K562 (cell line): ENCODE measurements around the gene GALNT9. TPM values are rescaled to one million over a fixed set of nuclear protein-coding genes. Genes with fewer than 3 reads are reported as not detected.

Experiments used
- ATAC-seq: fragments of 200-7000 bp; cut with Tn5 transposase; 3 replicates; pipeline ENCODE4 v1.9.1; 2020; ENCODE audit warnings: moderate library complexity
- BruUV-seq: library from RNA; stranded (reverse); fragments of 400-500 nt; replicated peaks from 2 replicates; lab custom pipeline; 2021; lab: Mats Ljungman, UMichigan
- CTCF ChIA-PET: fragments of 300-600 bp; formaldehyde crosslinking; extraction: SDS; loops from one replicate; lab custom pipeline; 2021; ENCODE audit warnings: low intra/inter-chr PET ratio; lab: Yijun Ruan, JAX
- POLR2A ChIA-PET: fragments of 300-600, 350-650 bp; sonication (Branson Sonifier 250); formaldehyde crosslinking; extraction: SDS; loops from one replicate; lab custom pipeline; 2021; ENCODE audit warnings: antibody characterized with exemption, inconsistent platforms; lab: Yijun Ruan, JAX
- DNase-seq, 4 experiments: peaks; one replicate each; pipeline versions ENCODE4 v3.0.0 to v3.0.0-alpha.2; 2011 to 2018; ENCODE audit warnings: low spot score in 3 of 4, mixed read lengths in 3 of 4; ENCODE audit errors: extremely low read depth in 1 of 4
- FAIRE-seq: peaks from 2 replicates; lab custom pipeline; 2011; peaks lifted over from hg19 to GRCh38; lab: Jason Lieb, UNC
- H2AFZ ChIP-seq: 2 replicates; pipeline ENCODE4 v1.6.0; 2011; ENCODE audit warnings: low read depth, low read length, control low read depth, inconsistent platforms
- H3K27ac ChIP-seq: fragments of 200-600 bp; 3 replicates; pipeline ENCODE4 v1.8.0; 2011; ENCODE audit warnings: low read depth, mild to moderate bottlenecking, control low read depth, inconsistent platforms, low read length, moderate library complexity, mixed read lengths; ENCODE audit errors: extremely low read depth
- H3K27me3 ChIP-seq, 2 experiments: fragments of 300-600 bp in 1 of 2; 2 replicates in 1 of 2; 3 replicates in 1 of 2; pipeline versions ENCODE4 v1.6.0 to v1.8.0; 2011; ENCODE audit warnings: inconsistent platforms in 2 of 2, low read length in 2 of 2, mild to moderate bottlenecking in 1 of 2, mixed read lengths in 1 of 2, moderate library complexity in 1 of 2; ENCODE audit not compliant: control insufficient read depth in 2 of 2, insufficient read depth in 2 of 2
- H3K36me3 ChIP-seq: fragments of 300-600 bp; 3 replicates; pipeline ENCODE4 v1.8.0; 2011; ENCODE audit warnings: mild to moderate bottlenecking, low read length, inconsistent platforms; ENCODE audit not compliant: control insufficient read depth, insufficient read depth
- H3K4me1 ChIP-seq, 2 experiments: fragments of 200-600 bp in 1 of 2; replicated peaks in 1 of 2; 2 replicates in 1 of 2; 3 replicates in 1 of 2; pipeline versions ENCODE4 v1.5.1 to v1.8.0; 2011; ENCODE audit warnings: inconsistent platforms in 2 of 2, low read length in 2 of 2, mild to moderate bottlenecking in 1 of 2, mixed read lengths in 1 of 2, moderate library complexity in 1 of 2; ENCODE audit not compliant: control insufficient read depth in 2 of 2, insufficient read depth in 2 of 2
- H3K4me2 ChIP-seq: 2 replicates; pipeline ENCODE4 v1.6.1; 2011; ENCODE audit warnings: low read length, control low read depth, inconsistent platforms, mixed read lengths; ENCODE audit not compliant: insufficient read depth
- H3K4me3 ChIP-seq: fragments of 200-600 bp; sonication (generic), shearing (Covaris generic); 2 replicates; pipeline ENCODE4 v1.5.1; 2016; ENCODE audit warnings: control low read depth, inconsistent platforms
- H3K79me2 ChIP-seq: fragments of 200-600 bp; 3 replicates; pipeline ENCODE4 v1.8.0; 2011; ENCODE audit warnings: low read length, inconsistent platforms; ENCODE audit not compliant: control insufficient read depth, insufficient read depth
- H3K9ac ChIP-seq, 2 experiments: 2 replicates each; pipeline versions ENCODE4 v1.6.0 to v1.6.1; 2011; ENCODE audit warnings: low read depth in 2 of 2, low read length in 2 of 2, control low read depth in 1 of 2, inconsistent platforms in 1 of 2, mild to moderate bottlenecking in 1 of 2, mixed read lengths in 1 of 2; ENCODE audit not compliant: insufficient read depth in 1 of 2
- H3K9me1 ChIP-seq: one replicate; pipeline ENCODE4 v1.6.0; 2011; ENCODE audit warnings: inconsistent platforms, mild to moderate bottlenecking, low read length, moderate library complexity; ENCODE audit not compliant: control insufficient read depth, insufficient read depth
- H3K9me3 ChIP-seq: replicated peaks from 2 replicates; pipeline ENCODE4 v1.5.1; 2011; ENCODE audit warnings: low read depth, low read length, inconsistent platforms; ENCODE audit not compliant: control insufficient read depth, insufficient read depth
- H4K20me1 ChIP-seq: replicated peaks from 2 replicates; pipeline ENCODE4 v1.6.1; 2011; ENCODE audit warnings: low read length, inconsistent platforms, mixed read lengths; ENCODE audit not compliant: control insufficient read depth, insufficient read depth
- E2F5 ChIP-seq: sonication (generic); formaldehyde crosslinking; IDR thresholded peaks from 2 replicates; pipeline ENCODE4 v1.8.0; 2022; ENCODE audit warnings: mild to moderate bottlenecking, missing genetic modification reagents
- EGR1 ChIP-seq: fragments of 450-650 bp; conservative IDR thresholded peaks from 2 replicates; pipeline ENCODE4 v1.6.1; 2017; ENCODE audit warnings: mild to moderate bottlenecking
- ETS1 ChIP-seq: conservative IDR thresholded peaks from 2 replicates; pipeline ENCODE4 v1.6.1; 2011; ENCODE audit warnings: low read depth, mild to moderate bottlenecking, low read length; ENCODE audit not compliant: control insufficient read depth
- FUS ChIP-seq: fragments of 200-400 bp; formaldehyde crosslinking; optimal IDR thresholded peaks from 2 replicates; pipeline ENCODE3; 2017; ENCODE audit warnings: low read depth, low read length
- HEY1 ChIP-seq: fragments of 250-450 bp; sonication (Bioruptor Pico); IDR thresholded peaks from 2 replicates; pipeline ENCODE4 v1.5.0; 2020; ENCODE audit warnings: mild to moderate bottlenecking, moderate library complexity, borderline replicate concordance
- POLR2AphosphoS5 ChIP-seq: IDR thresholded peaks from 2 replicates; pipeline ENCODE4 v1.6.1; 2011; ENCODE audit warnings: mild to moderate bottlenecking, low read depth, low read length, moderate library complexity; ENCODE audit not compliant: control insufficient read depth, insufficient read depth
- PRPF4 ChIP-seq: fragments of 200-400 bp; formaldehyde crosslinking; IDR thresholded peaks from one replicate; pipeline ENCODE4 v1.6.1; 2017; ENCODE audit warnings: low read length, low read depth, mild to moderate bottlenecking; ENCODE audit not compliant: insufficient read depth, poor library complexity, severe bottlenecking
- RAD51 ChIP-seq: fragments of 450-650 bp; IDR thresholded peaks from 2 replicates; pipeline ENCODE4 v1.7.1; 2016; ENCODE audit warnings: low read depth, mild to moderate bottlenecking, borderline replicate concordance
- TFAM ChIP-seq: fragments of 250-450 bp; sonication (Bioruptor Pico); conservative IDR thresholded peaks from 2 replicates; pipeline ENCODE4 v1.5.0; 2021; ENCODE audit warnings: mild to moderate bottlenecking, moderate library complexity
- ZFP36 ChIP-seq: fragments of 150-350 bp; IDR thresholded peaks from 2 replicates; pipeline ENCODE4 v1.6.1; 2018; ENCODE audit warnings: low read length, low read depth; ENCODE audit not compliant: partially characterized antibody
- ZNF217 ChIP-seq: sonication (generic); formaldehyde crosslinking; IDR thresholded peaks from 2 replicates; pipeline ENCODE4 v1.8.0; 2022; ENCODE audit warnings: mild to moderate bottlenecking, missing genetic modification reagents
- ZNF445 ChIP-seq: fragments of 250-450 bp; sonication (Bioruptor Pico); IDR thresholded peaks from 2 replicates; pipeline ENCODE4 v1.4.0; 2020; ENCODE audit warnings: low read depth, mild to moderate bottlenecking, moderate library complexity
- WGBS: fragments of 100-300 bp; shearing (Covaris generic); methylation state at CpG from one replicate; pipeline ENCODE4 v1.1.6; 2016; ENCODE audit warnings: low coverage, mixed read lengths; ENCODE audit not compliant: insufficient coverage; ENCODE audit errors: missing lambda C conversion rate; 5-methylcytosine and 5-hydroxymethylcytosine counted together
- in situ Hi-C: fragments of 300-500 bp; cut with MboI; formaldehyde crosslinking; loops from 4 replicates; pipeline ENCODE4 v1.15.0; 2018; ENCODE audit warnings: inconsistent platforms, mixed read lengths
- intact Hi-C: fragments of 100-400 bp; cut with micrococcal nuclease; formaldehyde crosslinking; loops from 2 replicates; pipeline ENCODE4 v1.14.2; 2022
- polyA plus RNA-seq, 8 experiments: library from polyadenylated mRNA; depleted of rRNA in 4 of 8; stranded (reverse) in 5 of 8; unstranded in 3 of 8; fragments of >200 nt; fragmentation: Nextera tagmentation in 2 of 8; fragmentation: Illumina TruSeq in 1 of 8; extraction: Ambion mirVana in 2 of 8; extraction: Trizol in 1 of 8; gene quantifications; 2 replicates each; pipeline versions ENCODE4 v1.2.1 to v1.2.3, GENCODE V29; 2011 to 2014; ENCODE audit warnings: inconsistent platforms in 1 of 8, missing spikeins in 1 of 8
- total RNA-seq, 7 experiments: library from RNA; depleted of rRNA in 6 of 7; stranded (reverse); fragments of >200 nt in 6 of 7; fragmentation: Illumina TruSeq in 2 of 7; extraction: Trizol in 2 of 7; gene quantifications; 2 replicates each; pipeline versions ENCODE4 v1.2.1 to v1.2.3, GENCODE V29; 2011 to 2021; ENCODE audit warnings: low replicate concordance in 1 of 7
- TF ChIP-seq, protein P1 (sequence below): fragments of 250-450 bp; sonication (Bioruptor Pico); IDR thresholded peaks from 2 replicates; pipeline ENCODE4 v1.9.0; 2021; ENCODE audit warnings: mild to moderate bottlenecking, inconsistent platforms
- TF ChIP-seq, protein P2 (sequence below): fragments of 450-650 bp; IDR thresholded peaks from 2 replicates; pipeline ENCODE4 v1.6.1; 2016
- TF ChIP-seq, protein P3 (sequence below): fragments of 250-450 bp; sonication (Bioruptor Pico); IDR thresholded peaks from 2 replicates; pipeline ENCODE4 v1.8.0; 2022; ENCODE audit warnings: inconsistent platforms

The GALNT9 gene
- total and polyA plus RNA-seq, 9 of the 15 experiments (the other 6 are each of a cell fraction or from before 2014, with no cell fraction given), result not detected

- Histone ChIP-seq H3K79me2 (no peaks in the 10 kb centered on the region), H3K27ac (no peak overlapping the region), H3K9me3 (no peaks in the 10 kb centered on the region), H4K20me1 (no peaks in the 10 kb centered on the region), H3K4me2 (no peak overlapping the region), H3K4me3 (no peak overlapping the region), H3K9ac (no peak overlapping the region), H3K9me1 (no peaks in the 10 kb centered on the region), H2AFZ (no peak overlapping the region), H3K36me3 (no peaks in the 10 kb centered on the region), H3K4me1 (peaks cover 0 to 10% of the 10 kb centered on the region in 2 experiments; a peak in 2 of 5 replicates), H3K27me3 (peaks cover 2 to 20% of the 10 kb centered on the region in 2 experiments; a peak in 3 of 5 replicates)
- no TSS peak for BruUV-seq
- ATAC-seq, result peak; percentile 86
- in situ Hi-C loops, result no loop called here
- 11% methylated on average over 9 of the region's 9 CpGs for WGBS
- no peak for FAIRE-seq
- DNase-seq, result no peak
- POLR2A ChIA-PET, result interaction anchor here (0.6 kb wide), 1 partner anchor 413 kb away, joined by 3 read pairs; no protein-coding TSS in a partner anchor
- CTCF ChIA-PET, result no interaction called here
- TF ChIP-seq HEY1 (CRISPR knock-in tag) (no peak), ZFP36 (peak; percentile 67), ETS1 (no peak), RAD51 (no peak), FUS (no peak), PRPF4 (no peak), ZNF217 (CRISPR knock-in tag) (no peak), TFAM (CRISPR knock-in tag) (no peak), EGR1 (peak; percentile 41; the same call in 1 of the 2 replicates), E2F5 (CRISPR knock-in tag) (no peak), POLR2AphosphoS5 (no peak), ZNF445 (CRISPR knock-in tag) (no peak)
- TF ChIP-seq, protein P1, sequence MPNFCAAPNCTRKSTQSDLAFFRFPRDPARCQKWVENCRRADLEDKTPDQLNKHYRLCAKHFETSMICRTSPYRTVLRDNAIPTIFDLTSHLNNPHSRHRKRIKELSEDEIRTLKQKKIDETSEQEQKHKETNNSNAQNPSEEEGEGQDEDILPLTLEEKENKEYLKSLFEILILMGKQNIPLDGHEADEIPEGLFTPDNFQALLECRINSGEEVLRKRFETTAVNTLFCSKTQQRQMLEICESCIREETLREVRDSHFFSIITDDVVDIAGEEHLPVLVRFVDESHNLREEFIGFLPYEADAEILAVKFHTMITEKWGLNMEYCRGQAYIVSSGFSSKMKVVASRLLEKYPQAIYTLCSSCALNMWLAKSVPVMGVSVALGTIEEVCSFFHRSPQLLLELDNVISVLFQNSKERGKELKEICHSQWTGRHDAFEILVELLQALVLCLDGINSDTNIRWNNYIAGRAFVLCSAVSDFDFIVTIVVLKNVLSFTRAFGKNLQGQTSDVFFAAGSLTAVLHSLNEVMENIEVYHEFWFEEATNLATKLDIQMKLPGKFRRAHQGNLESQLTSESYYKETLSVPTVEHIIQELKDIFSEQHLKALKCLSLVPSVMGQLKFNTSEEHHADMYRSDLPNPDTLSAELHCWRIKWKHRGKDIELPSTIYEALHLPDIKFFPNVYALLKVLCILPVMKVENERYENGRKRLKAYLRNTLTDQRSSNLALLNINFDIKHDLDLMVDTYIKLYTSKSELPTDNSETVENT (CRISPR knock-in tag), result no peak
- TF ChIP-seq, protein P2, sequence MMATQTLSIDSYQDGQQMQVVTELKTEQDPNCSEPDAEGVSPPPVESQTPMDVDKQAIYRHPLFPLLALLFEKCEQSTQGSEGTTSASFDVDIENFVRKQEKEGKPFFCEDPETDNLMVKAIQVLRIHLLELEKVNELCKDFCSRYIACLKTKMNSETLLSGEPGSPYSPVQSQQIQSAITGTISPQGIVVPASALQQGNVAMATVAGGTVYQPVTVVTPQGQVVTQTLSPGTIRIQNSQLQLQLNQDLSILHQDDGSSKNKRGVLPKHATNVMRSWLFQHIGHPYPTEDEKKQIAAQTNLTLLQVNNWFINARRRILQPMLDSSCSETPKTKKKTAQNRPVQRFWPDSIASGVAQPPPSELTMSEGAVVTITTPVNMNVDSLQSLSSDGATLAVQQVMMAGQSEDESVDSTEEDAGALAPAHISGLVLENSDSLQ, result peak; percentile 78
- TF ChIP-seq, protein P3, sequence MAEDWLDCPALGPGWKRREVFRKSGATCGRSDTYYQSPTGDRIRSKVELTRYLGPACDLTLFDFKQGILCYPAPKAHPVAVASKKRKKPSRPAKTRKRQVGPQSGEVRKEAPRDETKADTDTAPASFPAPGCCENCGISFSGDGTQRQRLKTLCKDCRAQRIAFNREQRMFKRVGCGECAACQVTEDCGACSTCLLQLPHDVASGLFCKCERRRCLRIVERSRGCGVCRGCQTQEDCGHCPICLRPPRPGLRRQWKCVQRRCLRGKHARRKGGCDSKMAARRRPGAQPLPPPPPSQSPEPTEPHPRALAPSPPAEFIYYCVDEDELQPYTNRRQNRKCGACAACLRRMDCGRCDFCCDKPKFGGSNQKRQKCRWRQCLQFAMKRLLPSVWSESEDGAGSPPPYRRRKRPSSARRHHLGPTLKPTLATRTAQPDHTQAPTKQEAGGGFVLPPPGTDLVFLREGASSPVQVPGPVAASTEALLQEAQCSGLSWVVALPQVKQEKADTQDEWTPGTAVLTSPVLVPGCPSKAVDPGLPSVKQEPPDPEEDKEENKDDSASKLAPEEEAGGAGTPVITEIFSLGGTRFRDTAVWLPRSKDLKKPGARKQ, result no peak
- intact Hi-C loops, result no loop called here
Measured at GRCh38 chr12:132238488-132238854, 90.9 kb downstream of the GALNT9 start.
